ENCODE data around the gene C11orf21. TPM values are rescaled to one million over a fixed set of nuclear protein-coding genes. Genes with fewer than 3 reads are reported as not detected.

C11orf21 gene
- total and polyA plus RNA-seq, 10 of the 15 experiments (the other 5 are each of a cell fraction or from before 2014, with no cell fraction given) = 0.04 to 0.26 (median 0.11) TPM; not detected in 7

- Histone ChIP-seq H3K4me1 (ENCODE audit: control insufficient read depth, insufficient read depth, low read length) (no peaks in the 10 kb centered on the region), H2AFZ (ENCODE audit: control insufficient read depth, low read depth, low read length) (no peak overlapping the region), H4K20me1 (ENCODE audit: control insufficient read depth, insufficient read depth) (no peaks in the 10 kb centered on the region), H3K4me3 (no peak overlapping the region), H3K36me3 (ENCODE audit: control insufficient read depth in 2 of 2, insufficient read depth in 2 of 2, low read length in 1 of 2) (no peaks in the 10 kb centered on the region), H3K79me2 (ENCODE audit: control insufficient read depth, insufficient read depth, low read length) (no peaks in the 10 kb centered on the region), H3K9ac (ENCODE audit: control insufficient read depth, insufficient read depth, low read length) (no peak overlapping the region), H3K4me2 (ENCODE audit: control insufficient read depth, insufficient read depth) (no peak overlapping the region), H3K27ac (ENCODE audit: control insufficient read depth, insufficient read depth) (no peak overlapping the region), H3K9me3 (replicated peaks; ENCODE audit: control insufficient read depth, insufficient read depth, low read length) (no peaks in the 10 kb centered on the region; the same call in 2 of the 3 replicates), H3K27me3 (replicated peaks in 1 of 2; ENCODE audit: control insufficient read depth in 2 of 2, insufficient read depth in 2 of 2, low read length in 1 of 2) (no peaks in the 10 kb centered on the region)
- CTCF ChIA-PET = no interaction called here
- no peak for DNase-seq (ENCODE audit: low read depth, low spot score)
- intact Hi-C loops (cut with micrococcal nuclease; ENCODE audit: unreplicated experiment) = no loop called here
- no TSS peak for BruUV-seq (replicated peaks)
- POLR2A ChIA-PET = no interaction called here
- no peak for TF ChIP-seq HDGF (IDR thresholded peaks at IDR 0.05)
- no peak for TF ChIP-seq SP1 (IDR thresholded peaks at IDR 0.05; ENCODE audit: low read depth, low read length)
- TF ChIP-seq ZBTB11 (CRISPR knock-in tag; IDR thresholded peaks at IDR 0.05) = no peak
- TF ChIP-seq FOXK2 (IDR thresholded peaks at IDR 0.05) = no peak
- TF ChIP-seq BMI1 (IDR thresholded peaks at IDR 0.05; ENCODE audit: borderline replicate concordance) = no peak
- no peak for TF ChIP-seq SMARCA5 (IDR thresholded peaks at IDR 0.05)
- no peak for TF ChIP-seq ATF3 (IDR thresholded peaks at IDR 0.05; ENCODE audit: borderline replicate concordance, extremely low read depth, low read depth, low read length)
- no peak for TF ChIP-seq TBL1XR1 (IDR thresholded peaks at IDR 0.05; ENCODE audit: low read depth, low read length)
- no peak for TF ChIP-seq BCL11A (IDR thresholded peaks at IDR 0.05; ENCODE audit: low read depth, low read length)
- TF ChIP-seq EZH2 (IDR thresholded peaks at IDR 0.05; ENCODE audit: borderline replicate concordance, control insufficient read depth, low read depth, low read length) = no peak
- TF ChIP-seq JUNB (IDR thresholded peaks at IDR 0.05) = no peak
- no peak for TF ChIP-seq POU2F2 (IDR thresholded peaks at IDR 0.05; ENCODE audit: borderline replicate concordance, low read depth, low read length)
- no peak for TF ChIP-seq ZNF592 (IDR thresholded peaks at IDR 0.05)
- TF ChIP-seq USF2 (IDR thresholded peaks at IDR 0.05; ENCODE audit: borderline replicate concordance, low read depth, low read length) = no peak
- no peak for TF ChIP-seq RUNX3 (IDR thresholded peaks at IDR 0.05; ENCODE audit: low read length)
- in situ Hi-C loops (cut with MboI) = no loop called here
- SMC1A ChIA-PET (ENCODE audit: uncharacterized antibody, unreplicated experiment) = no interaction called here
- no peak for ATAC-seq
- 19% methylated on average over 11 of the region's 11 CpGs for WGBS (ENCODE audit: insufficient coverage, insufficient replicate concordance, low lambda C conversion rate, missing lambda C conversion rate)
- RAD21 ChIA-PET (ENCODE audit: unreplicated experiment) = no interaction called here
- FAIRE-seq = no peak
Observed at GRCh38 chr11:2327032-2327431, 25.3 kb upstream of the C11orf21 start.
